HG03378 (cell line): ENCODE results near the gene DDX1.

ENCODE experiments used
- ATAC-seq: cut with Tn5 transposase; IDR thresholded peaks from one replicate; pipeline ENCODE4 v1.9.1; 2021; ENCODE audit warnings: mild to moderate bottlenecking, moderate library complexity; ENCODE audit not compliant: unreplicated experiment

DDX1 gene

DNA sequence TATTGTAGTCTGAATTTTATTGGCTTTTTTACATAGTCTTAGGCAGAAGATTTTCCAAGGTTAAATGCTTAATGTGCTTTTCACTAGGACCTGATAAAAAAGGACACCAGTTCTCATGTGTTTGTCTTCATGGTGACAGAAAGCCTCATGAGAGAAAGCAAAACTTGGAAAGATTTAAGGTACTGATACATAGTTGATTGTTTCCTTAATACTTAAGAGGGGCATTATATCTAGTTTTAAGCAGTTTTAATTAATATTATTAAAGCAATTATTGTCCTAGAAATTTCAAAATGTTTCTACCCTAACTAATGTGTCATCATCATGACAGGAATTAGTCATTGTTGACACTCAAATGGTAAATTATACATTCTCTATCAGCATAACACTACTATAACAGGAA is 35.3 kb downstream of the DDX1 start:
- ATAC-seq = no peak

DNA sequence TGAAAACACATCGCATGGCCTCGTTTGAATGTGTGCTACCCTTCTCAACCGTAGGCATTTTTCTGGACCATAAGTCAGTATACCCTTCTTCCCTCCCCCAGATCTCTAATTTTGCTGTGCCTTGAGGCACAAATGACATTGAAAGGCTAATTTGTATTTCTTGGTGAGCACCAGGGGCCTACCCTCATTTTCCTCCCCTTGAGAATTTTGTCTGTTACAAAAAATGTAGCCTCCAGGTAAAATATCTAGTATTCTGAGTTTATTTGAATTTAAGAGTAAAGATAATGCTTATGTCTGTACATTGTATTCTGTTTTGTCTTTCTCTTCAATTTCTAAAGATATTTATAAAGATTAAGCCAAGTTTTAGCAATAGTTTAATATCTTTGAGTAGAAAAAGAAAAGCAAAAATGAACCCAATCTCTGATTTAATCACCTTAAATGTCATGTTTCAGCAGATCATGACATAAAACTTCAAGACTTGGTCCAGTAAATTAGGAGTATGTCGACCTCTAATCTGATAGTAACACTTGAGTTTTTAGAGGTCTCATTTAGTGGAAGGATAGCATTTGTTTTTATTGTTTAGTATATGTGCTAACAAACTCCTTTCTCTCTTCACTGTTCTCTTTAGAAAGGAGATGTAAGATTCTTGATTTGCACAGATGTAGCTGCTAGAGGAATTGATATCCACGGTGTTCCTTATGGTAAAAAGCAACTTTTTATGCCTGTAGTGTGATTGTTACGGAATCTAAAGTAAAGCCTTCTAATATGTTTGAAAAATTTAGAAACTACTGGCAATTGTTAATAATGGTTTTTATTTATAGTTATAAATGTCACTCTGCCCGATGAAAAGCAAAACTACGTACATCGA is 36.4 kb downstream of the DDX1 start:
- ATAC-seq = no peak

DNA sequence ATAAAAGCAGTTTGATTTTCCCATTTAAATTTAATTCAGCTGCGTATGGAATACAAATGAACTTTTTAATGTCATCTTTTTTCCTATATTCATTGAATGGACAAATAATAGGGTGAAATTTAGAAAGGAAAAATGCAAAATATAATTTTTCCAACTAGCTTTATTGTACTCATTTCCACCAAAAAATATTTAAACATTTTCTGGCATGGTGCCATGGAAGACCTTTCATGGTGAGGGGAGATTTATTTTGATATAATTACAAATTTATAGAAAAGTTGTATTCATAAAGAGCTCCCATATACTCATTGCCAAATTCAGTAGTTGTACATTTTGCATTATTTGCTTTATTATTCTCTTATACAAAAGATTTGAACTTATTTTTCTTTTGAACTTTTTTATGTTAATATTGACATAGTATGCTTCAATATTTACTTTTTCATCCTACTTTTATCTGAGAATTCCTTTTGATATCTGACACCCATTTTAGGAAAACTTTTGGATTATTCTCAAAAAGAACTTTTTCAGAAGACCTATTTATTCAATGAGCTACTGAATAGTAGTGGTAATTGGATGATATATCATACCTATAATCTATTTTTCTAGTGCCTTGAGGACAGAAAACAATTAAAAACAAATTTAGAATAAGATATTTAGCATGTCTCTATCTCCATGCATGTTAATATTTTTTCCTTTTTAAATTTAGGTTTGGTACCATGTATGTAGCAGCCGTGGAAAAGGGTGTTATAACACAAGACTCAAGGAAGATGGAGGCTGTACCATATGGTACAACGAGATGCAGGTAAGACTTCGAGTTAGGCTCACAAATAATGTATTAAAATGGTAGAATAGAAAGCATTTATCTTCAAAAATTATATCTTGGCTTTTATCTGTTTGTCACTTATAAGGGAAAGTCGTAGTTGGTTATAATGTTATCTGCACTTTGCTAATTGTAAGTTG is 37.5 kb downstream of the DDX1 start:
- ATAC-seq = no peak

DNA sequence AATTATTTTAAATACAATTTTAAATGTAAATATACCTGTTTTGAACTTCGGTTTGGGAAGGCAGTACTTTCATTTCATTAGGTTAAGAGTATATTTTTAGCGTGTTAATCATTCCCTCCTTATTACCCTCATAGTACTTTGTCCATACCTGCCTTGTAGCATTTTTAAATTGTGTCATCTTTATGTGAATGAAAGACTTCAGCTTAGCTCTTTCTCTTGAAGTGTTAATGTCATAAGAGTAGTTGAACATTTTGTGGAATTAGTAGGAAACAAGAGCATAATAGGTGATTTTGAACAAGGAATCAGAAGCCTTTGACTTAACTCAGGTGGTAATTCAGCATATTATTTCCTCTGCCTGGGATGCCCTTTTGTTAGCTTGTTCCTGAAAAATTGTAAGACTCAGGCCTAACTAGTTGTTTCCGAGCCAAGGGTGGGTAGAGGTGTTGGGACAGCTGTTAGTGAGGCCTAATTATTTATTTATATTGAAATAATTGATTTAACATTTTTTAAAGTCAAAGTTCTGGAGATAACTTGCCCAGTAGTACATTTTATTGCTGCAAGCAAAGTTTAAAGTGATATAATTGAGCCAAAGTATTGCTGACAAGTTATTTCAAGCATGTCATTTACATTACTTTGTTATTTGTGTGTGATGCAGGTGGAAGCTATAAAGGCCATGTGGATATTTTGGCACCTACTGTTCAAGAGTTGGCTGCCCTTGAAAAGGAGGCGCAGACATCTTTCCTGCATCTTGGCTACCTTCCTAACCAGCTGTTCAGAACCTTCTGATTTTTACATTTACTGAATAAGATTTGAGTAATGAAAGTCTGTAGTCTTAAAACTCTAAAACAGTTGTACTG is 38.7 kb downstream of the DDX1 start:
- no peak for ATAC-seq

DNA sequence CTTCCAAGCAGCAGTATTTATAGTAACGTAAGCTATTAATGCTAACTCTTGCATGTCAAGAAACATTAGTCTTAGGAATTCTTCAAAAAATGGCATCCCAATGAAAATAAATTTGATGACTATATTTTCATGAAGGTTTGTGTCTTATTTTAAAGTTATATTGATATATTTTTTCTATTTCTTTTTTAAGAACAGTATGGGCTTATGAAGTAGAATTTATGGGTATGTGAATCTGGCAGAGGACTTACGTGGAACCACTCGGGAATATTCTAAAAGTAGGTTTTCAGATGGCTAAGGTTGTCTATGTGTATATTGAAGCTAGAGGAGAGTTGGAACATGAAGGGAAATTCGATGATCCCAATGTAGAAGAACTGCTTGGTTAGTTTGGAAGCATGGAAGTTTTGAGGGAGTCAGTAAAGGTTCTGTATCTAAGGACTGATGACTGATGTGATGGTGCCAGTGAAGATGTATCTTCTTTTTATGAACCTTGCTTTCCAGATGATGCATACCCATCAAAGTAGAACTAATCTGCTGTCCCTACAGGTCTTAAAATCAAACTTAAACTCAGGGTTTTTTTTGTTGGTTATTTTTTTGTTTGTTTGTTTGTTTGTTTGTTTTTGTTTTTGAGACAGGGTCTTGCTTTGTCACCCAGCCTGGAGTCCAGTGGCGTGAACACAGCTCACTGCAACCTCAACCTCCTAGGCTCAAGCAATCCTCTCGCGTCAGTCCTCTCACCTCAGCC is 39.5 kb downstream of the DDX1 start:
- no peak for ATAC-seq

DNA sequence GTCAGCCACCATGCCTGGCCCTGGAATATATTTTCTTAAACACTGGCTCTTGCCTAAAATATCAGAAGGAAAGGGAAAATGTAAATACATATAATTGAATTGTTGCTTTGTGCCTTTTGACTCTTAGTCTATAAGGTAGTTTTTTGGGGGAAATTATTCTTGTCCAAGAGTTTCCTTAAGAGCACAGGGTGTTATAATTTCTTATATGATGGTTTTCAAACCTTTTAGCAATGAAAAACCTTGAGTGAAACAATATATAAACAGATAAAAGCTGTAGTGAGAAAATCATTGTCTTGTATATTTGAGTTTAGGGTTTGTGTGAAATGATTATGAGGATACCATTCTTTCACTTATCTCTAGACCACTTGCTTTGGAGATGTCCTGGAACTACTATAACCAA is 40.2 kb downstream of the DDX1 start:
- no peak for ATAC-seq

DNA sequence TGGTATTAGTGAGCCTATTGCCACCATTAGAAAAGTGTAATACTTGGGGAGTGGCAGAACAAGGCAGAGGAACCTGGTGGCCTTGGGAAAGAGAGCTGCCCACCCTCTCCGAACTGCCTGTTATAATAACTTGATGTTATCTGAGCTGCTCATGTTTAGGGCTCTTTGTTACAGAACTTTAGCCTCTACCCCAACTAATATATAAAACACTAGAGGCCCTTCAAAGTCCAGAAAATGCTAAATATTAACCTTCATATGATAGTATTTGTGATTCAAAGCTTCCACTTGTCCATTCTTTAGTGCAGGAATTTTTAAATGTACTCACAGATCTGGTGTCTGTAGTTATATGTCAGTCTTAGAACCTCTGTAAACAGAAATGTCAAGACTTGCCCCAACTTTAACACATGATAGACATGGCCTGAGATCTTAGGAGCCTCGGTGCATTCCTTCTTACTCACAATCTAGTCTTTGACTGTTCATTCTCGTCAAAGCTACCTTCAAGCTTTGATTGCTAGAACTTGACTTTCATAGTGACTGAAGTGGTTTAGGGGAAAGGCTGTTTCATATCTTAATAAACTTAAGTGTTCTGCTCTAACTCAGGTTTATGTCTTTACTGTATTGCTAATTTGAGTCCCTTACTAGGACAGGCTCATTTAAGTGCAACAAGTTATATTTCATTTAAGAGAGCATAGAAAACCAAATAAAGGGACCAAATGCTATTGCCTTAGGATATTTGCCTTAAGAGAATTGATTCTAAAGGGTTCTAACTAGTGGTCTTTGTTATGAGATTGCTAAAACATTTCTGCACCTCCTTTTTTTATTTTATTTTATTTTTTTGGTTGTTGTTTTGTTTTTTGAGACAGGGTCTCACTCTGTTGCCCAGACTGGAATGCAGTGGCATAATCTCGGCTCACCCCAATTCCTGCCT is 41.6 kb downstream of the DDX1 start:
- no peak for ATAC-seq

DNA sequence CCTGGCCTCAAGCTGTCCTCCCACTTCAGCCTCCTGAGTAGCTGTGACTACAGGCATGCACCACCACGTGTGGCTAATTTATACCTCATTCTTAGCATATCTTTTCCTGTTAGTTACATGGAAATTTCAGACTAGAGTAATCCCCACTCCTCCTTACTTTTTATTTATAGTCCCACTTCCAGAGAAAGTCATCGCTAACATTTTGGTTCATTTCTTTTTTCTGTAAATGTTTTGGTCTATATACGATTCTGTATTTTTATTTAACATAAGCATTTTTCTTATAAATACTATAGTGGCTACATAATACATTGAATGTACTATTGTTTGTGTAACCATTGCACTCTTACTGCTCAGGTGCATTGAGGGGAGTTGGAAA is 42.3 kb downstream of the DDX1 start:
- no peak for ATAC-seq

DNA sequence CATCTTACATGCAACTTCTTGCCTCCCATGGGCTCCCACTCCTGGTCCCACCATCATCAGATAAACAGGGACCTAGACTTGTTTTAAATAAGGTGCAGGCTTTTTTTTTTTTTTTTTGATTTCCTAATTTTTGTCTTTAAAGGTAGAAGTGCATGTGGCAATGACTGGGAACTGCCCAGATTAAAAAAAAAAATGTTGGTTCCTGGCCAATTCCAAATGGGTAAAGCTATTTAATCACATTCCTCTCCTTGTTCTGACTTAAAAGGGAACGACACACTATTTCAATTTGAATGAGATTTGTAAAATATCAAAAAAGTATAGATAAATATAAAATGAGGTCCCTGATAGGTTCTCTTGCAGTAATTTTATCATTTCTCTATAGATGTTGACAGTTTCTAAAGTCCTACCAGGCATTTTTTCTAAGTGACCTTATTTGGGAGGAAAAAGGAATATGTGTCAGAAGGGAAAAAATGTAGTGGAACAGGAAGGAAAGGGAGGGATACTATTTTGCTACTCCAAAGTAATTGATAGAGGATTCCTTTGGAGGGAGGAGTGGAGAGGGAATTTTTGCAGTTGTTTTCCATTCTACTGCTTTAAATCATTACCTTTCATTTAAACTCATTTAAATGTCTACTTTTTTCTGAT is 43.3 kb downstream of the DDX1 start:
- no peak for ATAC-seq

DNA sequence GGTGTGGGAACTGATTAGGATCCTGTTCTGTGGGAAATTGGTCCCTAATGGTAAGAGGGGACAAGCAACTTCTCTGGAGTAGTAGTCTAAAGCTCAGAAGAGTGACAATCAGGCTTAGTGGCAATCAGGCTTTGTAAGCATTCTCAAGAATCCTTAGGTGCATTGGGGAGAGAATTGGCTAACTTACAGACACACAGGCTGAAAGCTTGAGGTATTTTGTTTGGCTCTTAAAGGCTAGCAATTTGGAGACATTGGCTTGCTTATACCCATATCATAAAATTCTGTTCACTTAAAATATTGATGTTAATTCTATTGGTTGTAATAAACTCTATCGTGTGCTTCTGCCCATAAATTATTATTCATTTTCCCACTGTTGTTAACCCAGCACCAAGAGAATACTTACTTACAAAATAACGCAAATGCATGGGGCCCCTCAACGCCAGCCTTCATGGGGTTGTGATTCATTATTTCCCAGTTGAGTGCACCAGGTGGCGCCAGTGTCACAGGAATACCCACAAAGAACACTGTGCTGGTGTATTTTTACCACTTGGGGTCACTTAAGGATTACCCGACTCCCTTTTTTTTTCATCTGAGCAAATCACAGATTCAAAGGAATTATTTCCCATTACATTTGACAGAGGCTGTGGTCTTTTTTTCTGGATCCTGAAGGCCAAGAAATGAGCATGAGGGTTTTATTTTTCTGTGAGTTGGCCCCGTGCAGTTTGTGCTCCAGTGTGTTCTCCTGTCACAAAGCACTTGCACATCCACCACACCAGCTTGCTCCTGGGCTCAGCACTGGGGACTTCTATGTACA is 45.5 kb downstream of the DDX1 start:
- ATAC-seq = peak; percentile 92

DNA sequence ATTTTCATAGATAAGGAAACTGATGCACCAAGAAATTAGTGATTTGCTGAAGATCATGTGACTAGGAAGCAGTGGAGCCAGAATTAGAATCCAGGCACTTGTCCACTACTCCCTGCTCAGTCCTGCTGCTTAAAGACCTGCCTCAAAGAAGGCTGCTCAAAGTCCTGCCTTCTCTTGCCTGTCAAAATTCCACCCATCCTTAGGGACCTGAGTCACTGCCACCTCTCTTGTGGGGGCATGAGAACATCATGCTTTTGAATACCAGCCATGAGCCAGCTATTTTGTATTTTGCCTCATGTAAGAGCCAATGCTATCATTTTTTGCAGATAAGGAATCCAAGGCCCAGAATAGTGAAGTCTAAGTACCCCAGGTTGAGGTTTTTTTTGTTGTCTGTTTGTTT is 47.1 kb downstream of the DDX1 start:
- no peak for ATAC-seq

DNA sequence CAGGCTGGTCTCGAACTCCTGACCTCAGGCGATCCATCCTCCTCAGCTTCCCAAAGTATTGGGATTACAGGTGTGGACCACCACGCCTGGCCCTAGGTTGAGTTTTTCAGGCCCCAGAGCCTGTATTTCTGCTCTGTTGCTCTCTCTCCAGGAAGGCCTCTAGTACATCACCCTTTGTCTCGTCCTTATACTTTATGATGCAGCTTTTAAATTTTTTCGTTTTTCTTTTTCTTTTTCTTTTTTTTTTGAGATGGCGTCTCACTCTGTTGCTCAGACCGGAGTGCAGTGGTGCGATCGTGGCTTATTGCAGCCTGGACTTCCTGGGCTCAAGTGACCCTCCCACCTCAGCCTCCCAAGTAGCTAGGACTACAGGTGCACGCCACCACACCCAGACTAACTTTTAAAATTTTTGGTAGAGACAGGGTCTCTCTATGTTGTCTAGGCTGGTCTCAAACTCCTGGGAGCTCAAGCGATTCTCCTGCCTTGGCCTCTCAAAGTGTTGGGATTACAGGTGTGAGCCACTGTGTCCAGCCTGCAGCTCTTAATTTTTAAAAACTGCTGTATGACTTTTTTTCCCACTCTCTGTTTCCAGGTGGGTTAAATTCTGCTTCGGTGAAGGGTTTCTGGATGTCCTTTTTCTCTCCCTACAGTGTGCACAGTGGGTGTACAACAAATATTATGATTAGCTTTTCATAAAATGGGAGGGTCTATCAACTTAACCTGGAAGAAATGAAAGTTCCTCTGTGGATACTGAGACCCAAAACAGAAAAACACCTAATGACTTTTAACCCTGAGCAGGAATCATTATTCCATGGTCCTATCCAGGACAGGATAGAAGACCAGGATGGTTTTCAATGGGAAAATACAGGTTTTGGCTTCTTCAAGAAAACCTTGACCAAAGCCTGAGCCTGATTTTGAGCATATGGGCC is 47.9 kb downstream of the DDX1 start:
- no peak for ATAC-seq

DNA sequence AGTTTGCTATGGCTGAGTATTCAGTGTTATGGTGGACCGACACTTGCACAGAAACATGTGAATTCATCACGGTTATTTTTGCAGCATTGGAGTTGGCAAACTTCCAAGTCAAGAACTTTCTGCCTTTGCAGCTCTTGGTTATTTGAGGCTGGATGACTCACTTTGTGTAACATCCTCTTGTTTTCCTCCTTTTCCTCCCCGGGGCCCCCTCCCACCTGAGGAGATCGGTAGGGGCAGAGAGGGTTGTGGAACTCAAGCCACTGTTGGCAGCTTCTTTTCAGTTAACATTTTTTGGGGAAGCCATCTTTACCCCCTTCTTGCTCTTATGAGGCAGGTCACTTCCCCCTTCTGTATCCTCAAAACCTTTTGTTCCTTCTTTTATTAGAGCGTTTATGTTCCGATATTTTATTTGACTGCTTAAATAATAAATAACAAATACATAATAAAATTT is 48.6 kb downstream of the DDX1 start:
- ATAC-seq = no peak

DNA sequence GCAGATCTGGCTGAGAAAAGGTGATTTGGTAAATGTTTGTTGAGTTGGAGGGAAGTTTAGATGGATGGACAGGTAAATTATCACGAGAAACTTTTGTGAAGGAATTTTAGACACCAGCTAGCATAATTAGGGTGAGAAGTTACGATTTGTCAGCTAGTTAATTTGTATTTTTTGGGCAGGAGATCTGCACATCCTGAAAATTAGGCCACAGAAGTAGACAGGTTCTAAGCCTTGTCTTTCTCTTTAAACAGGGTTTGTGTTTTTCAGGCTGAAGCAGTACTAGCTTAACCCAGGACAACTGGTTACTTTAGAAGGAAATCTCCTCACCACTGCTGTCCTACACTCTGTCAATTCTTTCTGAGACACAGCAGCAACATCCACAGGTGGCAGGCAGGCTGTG is 49.1 kb downstream of the DDX1 start:
- no peak for ATAC-seq

DNA sequence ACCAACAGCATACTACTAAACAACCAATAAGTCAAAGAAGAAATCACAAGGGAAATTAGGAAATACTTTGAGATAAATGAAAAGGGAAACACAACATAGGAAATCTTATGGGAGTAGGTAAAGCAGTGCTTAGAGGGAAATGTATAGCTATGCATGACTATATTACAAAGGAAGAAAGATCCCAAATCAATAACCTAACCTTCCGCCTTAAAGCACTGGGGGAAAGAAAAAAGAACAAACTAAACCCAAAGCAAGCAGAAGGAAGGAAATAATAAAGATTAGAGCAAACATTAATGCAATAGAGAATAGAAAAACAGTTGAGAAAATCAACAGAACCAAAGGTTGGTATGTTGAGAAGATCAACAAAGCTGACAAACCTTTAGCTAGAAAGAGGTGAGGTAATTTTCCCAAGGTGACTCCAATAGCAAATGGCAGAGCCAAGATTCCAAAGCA is 49.9 kb downstream of the DDX1 start:
- ATAC-seq = no peak

DNA sequence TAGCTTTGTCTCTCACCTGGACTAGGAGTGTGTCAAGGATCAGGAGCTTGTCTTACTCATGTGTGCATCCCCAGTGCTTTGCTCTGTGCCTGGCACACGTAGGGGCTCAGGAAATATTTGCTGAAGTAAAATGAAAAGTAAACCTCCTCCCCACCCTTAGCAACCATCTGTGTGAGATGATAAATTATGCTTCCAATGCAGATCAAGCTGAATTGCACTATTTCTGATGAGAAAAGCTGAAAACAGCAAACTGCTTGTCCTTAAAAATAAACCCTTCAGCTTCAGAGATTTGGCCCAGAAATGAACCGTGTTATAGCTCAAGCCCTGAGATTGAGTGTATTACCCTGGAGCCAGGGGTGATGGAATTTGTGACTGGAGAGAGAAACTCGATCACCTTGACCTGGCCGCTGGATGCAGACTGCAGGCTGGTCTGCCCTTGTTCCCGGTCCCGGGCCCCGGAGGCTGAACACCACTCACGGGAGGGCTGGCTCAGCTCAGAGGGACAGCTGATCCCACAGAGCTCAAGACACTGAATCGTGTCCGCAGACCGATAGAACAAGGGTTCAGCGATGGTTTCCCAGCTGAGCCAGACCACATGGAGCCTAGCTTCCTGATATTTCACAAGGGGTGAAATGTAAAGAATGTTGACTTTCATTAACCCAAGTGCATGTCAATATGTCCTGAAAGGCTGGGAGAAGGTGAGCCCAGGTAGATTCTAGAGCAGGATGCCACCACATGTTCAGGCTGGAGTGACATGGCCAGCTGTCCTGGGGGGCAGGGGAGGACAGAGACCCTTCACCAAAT is 50.5 kb downstream of the DDX1 start:
- no peak for ATAC-seq
